ENCODE results near the gene EIF5A. TPM values are rescaled to one million over a fixed set of nuclear protein-coding genes. Genes with fewer than 3 reads are reported as not detected.
A peak's percentile ranks its signal among the peaks of the same experiment; 100 is the strongest.

Gene EIF5A
- total and polyA plus RNA-seq, 2 of the 8 experiments (the other 6 are each of a cell fraction or from before 2014, with no cell fraction given): 717 to 1,172 TPM

- TF ChIP-seq CHD7 (IDR thresholded peaks at IDR 0.05; ENCODE audit: insufficient replicate concordance, low read length) (no peak), CHD1 (IDR thresholded peaks at IDR 0.05; ENCODE audit: low read depth, low read length) (no peak), MAX (IDR thresholded peaks at IDR 0.05) (peak; percentile 89), E2F6 (IDR thresholded peaks at IDR 0.05) (peak; percentile 89), YY1 (IDR thresholded peaks at IDR 0.05; ENCODE audit: low read depth, low read length) (no peak), CEBPB (IDR thresholded peaks at IDR 0.05; ENCODE audit: low read depth, low read length) (no peak), HDAC2 (IDR thresholded peaks at IDR 0.05; ENCODE audit: borderline replicate concordance in 1 of 2, low read depth in 2 of 2, low read length in 2 of 2) (peak in 1 of 2 experiments; percentile 38; a peak in 1 of 4 replicates)
These were observed 26.1 kb upstream of the EIF5A start, which contains the start of gene SLC2A4 (continued) for GRCh38 chr17:7281074-7281952.

Measured in H1 (cell line).